ENCODE data around the gene NOTCH1.

DNA sequence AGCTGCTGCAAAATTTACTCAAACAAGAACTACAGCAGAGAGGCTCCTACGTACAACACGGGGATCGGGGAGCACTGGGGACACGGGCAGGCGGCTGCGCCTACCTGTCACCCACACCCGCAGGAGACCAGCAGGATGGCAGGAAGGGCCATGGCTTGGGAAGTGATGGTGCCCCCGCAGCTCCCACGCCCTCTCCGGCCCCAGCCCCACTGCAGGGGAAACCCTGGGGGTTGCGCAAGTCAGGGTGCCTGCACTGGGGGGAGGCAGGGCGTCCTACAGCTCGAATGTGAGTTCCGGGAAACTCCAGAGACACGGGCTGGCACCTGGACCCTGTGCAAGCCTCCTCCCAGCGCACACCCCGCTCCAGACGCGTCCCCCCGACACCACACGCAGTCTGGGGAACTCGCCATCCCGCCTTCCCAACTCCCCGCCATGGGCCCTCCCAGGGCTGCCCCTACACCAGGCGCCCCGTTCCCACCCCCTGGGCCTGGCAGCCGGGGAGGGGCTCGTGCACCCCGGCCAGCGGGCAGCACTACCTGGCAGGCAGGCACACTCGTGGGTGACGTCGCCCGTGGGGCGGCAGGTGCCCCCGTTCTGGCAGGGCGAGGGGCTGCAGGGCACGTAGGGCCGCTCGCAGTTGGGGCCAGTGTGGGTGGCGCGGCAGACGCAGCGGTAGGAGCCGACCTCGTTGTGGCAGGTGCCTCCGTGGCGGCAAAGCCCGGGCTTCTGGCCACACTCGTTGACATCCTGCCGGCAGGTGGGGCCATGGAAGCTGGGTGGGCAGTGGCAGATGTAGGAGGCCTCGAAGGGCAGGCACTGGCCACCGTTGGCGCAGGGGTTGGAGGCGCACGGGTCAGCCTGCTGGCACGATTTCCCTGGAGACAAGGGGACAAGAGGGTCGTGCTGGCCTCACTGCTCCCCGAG lies 23.3 kb downstream of the NOTCH1 start:
- TF ChIP-seq, protein P1, sequence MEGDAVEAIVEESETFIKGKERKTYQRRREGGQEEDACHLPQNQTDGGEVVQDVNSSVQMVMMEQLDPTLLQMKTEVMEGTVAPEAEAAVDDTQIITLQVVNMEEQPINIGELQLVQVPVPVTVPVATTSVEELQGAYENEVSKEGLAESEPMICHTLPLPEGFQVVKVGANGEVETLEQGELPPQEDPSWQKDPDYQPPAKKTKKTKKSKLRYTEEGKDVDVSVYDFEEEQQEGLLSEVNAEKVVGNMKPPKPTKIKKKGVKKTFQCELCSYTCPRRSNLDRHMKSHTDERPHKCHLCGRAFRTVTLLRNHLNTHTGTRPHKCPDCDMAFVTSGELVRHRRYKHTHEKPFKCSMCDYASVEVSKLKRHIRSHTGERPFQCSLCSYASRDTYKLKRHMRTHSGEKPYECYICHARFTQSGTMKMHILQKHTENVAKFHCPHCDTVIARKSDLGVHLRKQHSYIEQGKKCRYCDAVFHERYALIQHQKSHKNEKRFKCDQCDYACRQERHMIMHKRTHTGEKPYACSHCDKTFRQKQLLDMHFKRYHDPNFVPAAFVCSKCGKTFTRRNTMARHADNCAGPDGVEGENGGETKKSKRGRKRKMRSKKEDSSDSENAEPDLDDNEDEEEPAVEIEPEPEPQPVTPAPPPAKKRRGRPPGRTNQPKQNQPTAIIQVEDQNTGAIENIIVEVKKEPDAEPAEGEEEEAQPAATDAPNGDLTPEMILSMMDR (IDR thresholded peaks at IDR 0.05; ENCODE audit: poor library complexity, severe bottlenecking): no peak
- TF ChIP-seq SMC3 (conservative IDR thresholded peaks at IDR 0.05; ENCODE audit: poor library complexity): no peak
